Measurements from ENCODE around the gene ENPP6.

The ENPP6 gene

DNA sequence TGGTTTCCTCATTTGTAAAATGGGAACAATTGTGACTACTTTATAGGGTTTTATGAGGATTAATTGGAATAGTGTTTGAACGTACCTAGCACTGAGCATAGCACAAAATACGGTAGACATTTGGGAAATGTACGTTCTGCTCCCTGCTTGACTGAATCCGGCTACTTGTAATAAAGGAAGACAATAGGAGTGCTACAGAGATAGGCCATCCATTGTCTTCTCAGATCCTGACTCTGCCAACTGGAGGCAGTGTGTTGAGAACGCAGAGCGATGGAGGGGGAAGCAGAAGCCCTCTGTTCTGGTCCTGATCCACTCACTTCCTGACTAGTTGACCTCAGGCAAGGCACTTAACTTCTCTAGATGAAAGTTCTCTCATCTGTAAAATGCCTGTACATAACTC lies 26.4 kb downstream of the ENPP6 start:
- TF ChIP-seq POLR2A (IDR thresholded peaks at IDR 0.05; ENCODE audit: low read length) (no peak), GATA1 (IDR thresholded peaks at IDR 0.05; ENCODE audit: low read depth, low read length) (no peak)
- no peak for DNase-seq

DNA sequence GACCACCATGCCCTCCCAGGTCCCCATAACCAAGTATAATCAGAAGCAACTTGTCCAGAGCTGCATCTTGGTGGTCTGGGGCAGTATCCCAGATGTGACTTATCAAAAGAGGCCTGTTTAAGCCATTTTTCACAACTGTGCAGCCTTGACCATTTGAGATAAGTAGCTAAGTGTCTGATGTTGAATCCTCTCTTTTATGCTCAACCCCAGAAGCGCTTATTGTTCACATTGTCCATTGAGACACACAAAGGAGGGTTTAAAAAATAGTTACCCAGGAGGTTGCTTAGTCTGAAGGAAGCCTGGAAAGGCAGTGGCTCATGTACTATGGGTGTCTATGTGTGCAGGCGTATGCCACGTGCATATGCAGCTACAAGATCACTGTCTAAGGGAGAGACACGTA lies 27.0 kb downstream of the ENPP6 start:
- TF ChIP-seq POLR2A (IDR thresholded peaks at IDR 0.05; ENCODE audit: low read length) (no peak), GATA1 (IDR thresholded peaks at IDR 0.05; ENCODE audit: low read depth, low read length) (no peak)
- no peak for DNase-seq

DNA sequence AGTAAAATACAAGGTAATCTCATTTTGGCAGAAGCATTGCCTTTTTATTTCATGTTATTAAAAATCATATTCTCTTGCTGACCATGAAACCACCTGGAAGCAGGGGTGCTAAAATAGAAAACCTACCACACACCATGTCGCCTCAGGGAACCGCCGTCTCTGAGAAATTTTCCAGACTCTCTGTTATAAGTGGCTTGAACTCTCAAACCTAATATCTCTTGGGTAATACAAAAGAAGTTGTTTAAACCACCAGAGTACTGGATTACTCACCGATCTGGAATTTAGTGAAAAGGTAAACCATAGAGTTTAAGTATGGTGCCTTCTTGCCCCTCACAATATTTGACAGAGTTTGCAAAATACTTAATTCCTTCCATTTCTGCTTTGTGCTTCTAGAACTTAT lies 27.7 kb downstream of the ENPP6 start:
- DNase-seq = no peak
- no peak for TF ChIP-seq POLR2A (IDR thresholded peaks at IDR 0.05; ENCODE audit: low read length)
- TF ChIP-seq GATA1 (IDR thresholded peaks at IDR 0.05; ENCODE audit: low read depth, low read length) = no peak

DNA sequence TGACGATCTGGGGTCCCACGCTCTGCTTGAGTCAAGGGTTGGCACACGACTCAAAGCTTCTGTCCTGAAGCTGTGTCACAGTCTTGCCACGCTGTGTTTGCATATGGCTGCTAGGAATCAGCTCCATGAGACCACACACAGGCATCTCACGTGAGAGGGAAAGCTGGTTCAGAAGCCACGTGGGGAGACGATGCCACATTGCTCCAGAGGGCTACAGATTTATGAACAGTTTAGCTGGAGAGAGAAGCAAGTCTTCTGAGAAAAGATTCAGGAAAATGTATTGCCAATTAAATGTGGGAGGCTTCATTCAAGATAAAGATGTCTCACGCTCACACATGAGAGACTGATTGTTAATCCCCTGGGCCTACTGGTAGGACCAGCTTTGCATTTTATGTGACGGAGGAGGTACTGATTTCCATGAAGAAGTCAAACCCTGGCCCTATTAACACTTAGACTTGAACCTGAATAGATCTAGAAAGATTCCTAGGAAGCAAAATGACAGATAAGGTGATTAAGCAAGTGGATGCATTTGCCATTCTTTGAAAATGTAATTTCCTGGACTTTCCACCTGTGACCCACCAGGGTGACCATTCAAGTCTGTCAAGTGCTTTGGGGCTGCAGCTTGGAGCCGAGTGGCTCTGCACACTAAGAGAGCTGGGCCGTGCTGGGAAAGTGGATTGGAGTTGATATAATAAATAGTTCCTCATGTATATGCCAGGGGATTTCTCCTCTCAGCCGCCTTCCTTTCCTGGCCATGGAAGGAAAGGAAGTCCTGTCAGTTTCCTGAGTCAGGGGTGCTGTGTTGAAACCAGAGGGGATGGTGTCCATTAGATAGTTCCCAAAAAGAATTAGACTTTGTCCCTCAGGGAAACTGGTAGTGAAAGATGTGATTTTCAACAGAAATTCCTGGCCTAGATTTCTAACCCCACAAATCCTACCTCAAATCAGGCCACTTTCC lies 29.0 kb downstream of the ENPP6 start:
- TF ChIP-seq GATA1 (IDR thresholded peaks at IDR 0.05; ENCODE audit: low read depth, low read length) = no peak
- TF ChIP-seq POLR2A (IDR thresholded peaks at IDR 0.05; ENCODE audit: low read length) = no peak
- no peak for DNase-seq

DNA sequence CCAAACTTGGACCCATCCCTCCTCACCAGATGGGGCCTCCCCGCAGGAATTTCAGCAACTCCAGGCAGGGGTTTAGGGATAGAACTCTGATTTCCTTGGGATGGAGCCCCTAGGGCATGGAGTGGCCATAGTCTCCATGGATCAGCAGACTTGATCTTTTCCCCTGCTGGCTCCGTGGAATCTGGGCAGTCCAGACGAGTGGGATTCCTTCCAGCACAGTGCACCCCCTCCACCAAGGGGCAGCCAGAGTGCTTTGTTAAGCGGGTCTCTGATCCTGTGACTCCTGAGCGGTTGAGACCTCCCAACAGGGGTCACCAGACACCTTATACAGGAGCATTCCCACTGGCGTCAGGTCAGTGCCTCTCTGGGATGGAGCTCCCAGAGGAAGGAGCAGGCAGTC lies 40.4 kb downstream of the ENPP6 start:
- TF ChIP-seq POLR2A (IDR thresholded peaks at IDR 0.05; ENCODE audit: low read length) = no peak
- TF ChIP-seq GATA1 (IDR thresholded peaks at IDR 0.05; ENCODE audit: low read depth, low read length) = no peak
- DNase-seq = no peak

DNA sequence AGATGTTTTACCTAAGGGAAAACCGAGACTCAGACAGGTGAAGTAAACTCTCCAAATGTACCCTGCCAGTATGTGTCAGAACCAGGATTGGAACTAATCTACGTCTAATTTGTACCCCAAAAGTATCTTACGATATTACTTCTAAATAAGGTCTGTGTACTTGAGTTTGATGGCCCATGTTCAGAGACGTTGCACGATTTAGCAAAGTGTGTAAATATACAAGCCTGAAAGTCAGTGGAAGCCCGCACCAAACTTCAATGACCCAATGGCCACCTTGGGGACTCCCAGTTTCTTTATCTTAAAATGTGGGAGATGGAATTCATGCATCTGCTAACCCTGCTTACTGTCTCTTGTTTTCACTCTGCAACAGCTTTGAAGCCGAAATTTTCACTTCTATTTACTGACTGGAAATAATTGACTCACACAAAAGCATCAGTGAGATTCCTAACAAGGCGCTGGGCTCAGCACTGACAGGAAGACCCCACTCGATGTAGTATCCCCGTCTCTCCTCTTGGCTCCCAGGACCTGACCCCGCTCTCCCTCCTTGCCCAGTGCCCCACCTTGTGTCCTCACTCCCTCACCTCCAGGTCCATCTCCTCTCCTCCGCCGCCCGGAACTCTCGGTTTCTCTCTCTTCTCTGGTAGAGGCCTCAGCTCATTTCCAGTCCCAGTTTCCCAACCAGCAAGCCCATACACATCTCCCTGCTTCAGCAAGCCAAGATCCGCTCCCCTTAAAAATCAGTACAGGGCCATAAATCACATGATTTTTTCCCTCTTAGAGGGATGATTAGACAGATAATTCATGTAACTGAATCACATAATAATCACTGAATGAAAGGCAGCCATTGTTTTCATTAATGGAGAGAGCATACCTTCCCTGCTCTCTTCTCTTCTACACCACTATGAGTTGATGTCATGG lies 42.8 kb downstream of the ENPP6 start:
- TF ChIP-seq GATA1 (IDR thresholded peaks at IDR 0.05; ENCODE audit: low read depth, low read length) (no peak), POLR2A (IDR thresholded peaks at IDR 0.05; ENCODE audit: low read length) (no peak)

DNA sequence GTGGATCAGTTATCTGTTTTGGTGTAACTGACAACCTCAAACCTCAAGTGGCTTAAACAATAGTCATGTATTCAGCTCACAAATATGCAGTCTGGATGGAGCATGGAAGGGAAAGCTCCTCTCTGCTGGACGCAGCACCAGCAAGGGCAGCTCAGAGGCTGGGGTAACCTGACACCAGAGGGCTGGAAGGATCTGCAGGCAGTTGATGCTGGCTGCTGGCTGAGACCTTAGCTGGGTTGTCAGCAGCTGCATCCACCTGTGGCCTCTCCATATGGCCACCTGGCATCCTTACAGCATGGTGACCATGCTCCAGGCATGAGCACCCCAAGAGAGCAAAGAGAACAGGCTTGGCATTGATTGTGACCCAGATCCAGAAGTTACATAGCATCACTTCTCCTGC lies 46.7 kb downstream of the ENPP6 start:
- no peak for DNase-seq
- no peak for TF ChIP-seq POLR2A (IDR thresholded peaks at IDR 0.05; ENCODE audit: low read length)

More for the DNA sequence above, 42.8 kb downstream of the ENPP6 start:
- no peak for DNase-seq

DNA sequence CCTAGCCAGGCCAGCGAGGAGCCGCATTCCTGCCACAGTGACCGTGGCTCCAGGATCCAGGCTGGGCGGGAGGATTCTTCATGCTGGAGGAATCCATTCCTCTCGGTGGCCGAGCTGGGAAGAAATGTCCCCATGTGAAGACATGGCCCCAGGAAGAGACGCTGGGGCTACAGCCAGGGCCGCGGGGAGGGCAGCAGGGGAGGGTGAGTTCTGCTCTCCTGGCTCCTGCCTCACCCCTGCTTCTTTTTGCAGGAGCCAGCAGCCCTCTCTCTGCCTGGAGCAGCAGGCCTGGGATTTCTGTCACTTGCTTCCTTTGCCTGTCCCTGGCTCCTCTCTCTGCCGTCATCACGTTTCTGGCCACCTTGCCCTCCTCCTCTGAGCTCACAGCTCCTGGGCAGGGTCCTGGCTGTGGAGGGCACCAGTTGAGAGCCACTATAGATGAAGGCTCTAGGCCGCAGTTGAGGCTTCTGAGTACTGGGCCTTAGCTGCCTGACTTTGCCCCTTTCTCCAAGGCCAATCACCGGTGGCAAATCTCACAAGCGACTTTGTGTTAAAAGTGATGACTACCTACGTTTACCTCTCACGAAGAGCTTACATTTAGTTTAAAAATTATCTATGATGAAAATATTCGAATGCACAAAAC lies 48.3 kb downstream of the ENPP6 start:
- TF ChIP-seq POLR2A (IDR thresholded peaks at IDR 0.05; ENCODE audit: low read length) (no peak), GATA1 (IDR thresholded peaks at IDR 0.05; ENCODE audit: low read depth, low read length) (no peak)
- no peak for DNase-seq

DNA sequence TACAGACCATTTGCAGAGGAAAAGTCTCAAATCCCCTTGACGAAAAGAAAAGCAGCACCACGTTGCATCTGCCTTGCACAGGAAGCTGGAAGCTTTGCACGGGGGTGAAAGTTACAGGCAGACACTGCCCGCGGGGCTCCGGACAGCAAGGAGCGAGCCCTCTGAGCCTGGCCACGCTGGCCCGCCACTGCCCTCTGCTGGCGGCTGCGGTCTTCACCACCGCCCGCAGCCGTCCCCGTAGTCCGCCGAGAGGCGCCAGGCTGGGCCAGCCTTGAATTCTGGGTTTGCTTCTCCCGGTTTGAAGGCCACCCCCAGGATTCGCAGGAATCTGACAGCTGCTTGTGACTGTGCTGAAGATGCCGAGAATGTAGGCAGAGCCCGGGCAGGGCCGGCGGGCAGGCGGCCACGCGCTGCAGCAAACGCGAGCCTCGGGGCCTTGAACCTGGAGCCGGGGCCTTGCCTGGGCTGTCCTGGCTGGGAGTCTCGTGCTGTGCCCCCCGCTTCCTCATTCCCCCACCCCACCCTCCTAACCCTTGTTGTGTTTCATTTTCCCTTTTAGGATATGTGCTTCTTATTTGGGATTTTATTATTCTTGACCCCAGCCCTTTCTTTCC lies 49.2 kb downstream of the ENPP6 start:
- peak; percentile 58 to 77 for DNase-seq
- no peak for TF ChIP-seq GATA1 (IDR thresholded peaks at IDR 0.05; ENCODE audit: low read depth, low read length)
- TF ChIP-seq POLR2A (IDR thresholded peaks at IDR 0.05; ENCODE audit: low read length) = no peak

DNA sequence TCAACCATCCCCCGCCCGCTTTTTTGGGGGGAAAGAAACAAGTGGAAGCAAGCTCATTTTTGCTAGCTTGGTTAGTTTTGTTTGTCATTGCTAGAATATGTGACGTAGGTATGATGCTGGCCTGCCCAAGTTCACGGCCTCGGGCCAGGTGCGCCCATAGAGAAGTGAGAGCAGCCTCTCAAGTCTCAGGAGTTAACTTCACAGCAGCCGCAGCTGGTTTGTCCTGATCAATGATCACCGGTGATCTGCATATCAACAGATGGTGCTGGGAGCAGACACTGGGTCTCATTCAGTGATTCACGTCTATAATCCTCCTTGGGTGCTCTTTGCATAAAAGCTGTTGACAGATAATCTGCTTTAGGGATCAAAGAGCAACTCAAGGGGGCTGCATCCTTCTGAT lies 50.1 kb downstream of the ENPP6 start:
- TF ChIP-seq POLR2A (IDR thresholded peaks at IDR 0.05; ENCODE audit: low read length) = no peak
- TF ChIP-seq GATA1 (IDR thresholded peaks at IDR 0.05; ENCODE audit: low read depth, low read length) = no peak
- no peak for DNase-seq

DNA sequence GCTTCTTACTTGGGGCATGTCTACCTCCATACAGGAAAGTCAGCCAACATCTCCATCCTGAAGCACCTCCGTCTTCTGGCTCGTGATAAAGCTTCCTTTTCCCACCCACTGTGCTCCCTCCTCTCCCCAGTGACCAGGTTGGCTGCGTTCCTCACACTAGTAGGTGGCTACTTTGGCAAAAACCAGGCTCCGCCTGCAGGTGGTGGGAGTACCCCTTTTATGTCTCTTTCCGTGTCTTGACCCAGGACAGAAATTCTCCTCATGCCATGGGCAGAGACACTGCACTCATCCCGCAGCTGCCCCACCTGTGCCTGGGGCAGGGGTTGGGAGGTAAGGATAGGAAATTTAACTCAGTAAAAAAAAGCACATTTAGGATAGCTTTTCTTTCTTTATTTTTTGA lies 50.9 kb downstream of the ENPP6 start:
- DNase-seq = no peak
- TF ChIP-seq POLR2A (IDR thresholded peaks at IDR 0.05; ENCODE audit: low read length) (no peak), GATA1 (IDR thresholded peaks at IDR 0.05; ENCODE audit: low read depth, low read length) (no peak)

DNA sequence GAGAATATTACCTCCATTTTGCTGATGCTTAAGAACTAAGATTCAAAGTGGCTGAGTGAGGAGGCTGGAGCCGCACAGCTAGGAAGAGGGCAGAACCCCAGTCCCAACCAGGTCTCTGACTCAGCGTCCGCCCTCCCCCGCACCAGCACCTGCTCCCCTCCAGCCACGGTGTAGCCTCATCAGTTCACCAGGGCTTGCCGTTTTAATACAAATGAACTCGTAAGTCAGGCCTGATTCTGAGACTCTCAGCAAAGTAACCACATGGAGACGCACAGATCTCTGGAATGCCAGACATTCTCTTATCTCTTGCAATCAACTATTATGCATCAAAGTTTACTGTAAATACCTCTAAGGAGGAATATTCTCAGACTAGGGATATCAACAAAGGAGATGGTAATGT lies 52.4 kb downstream of the ENPP6 start:
- DNase-seq = no peak
- TF ChIP-seq POLR2A (IDR thresholded peaks at IDR 0.05; ENCODE audit: low read length) (no peak), GATA1 (IDR thresholded peaks at IDR 0.05; ENCODE audit: low read depth, low read length) (no peak)

DNA sequence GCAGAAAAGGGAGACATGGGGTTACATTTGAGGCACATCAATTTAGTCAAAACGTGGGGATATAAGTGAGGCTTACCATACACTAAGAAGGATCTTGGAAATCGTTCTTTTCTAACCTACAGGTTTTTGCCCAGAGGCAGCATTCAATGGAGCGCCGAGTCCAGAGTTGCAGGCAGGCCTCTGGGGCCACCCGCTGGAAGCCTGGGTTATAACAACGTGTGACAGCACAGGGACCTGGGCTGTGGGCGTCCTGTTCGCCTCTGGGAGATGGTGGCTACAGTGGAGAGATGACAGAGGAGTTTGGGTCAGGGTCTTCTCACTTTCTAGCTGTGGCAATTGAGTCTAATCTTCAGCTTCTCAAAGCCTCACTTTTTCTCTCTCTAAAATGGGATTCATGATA lies 53.9 kb downstream of the ENPP6 start:
- TF ChIP-seq GATA1 (IDR thresholded peaks at IDR 0.05; ENCODE audit: low read depth, low read length) = no peak
- TF ChIP-seq POLR2A (IDR thresholded peaks at IDR 0.05; ENCODE audit: low read length) = no peak
- DNase-seq = peak; percentile 13 to 17
